H1 (cell line): ENCODE data around the gene TMEM52B. TPM values are rescaled to one million over a fixed set of nuclear protein-coding genes. Genes with fewer than 3 reads are reported as not detected.

Source experiments
- BACH1 ChIP-seq: IDR thresholded peaks from 2 replicates; pipeline ENCODE4 v1.6.1; 2012; ENCODE audit warnings: low read length, improper control_type of control experiment
- CHD2 ChIP-seq: IDR thresholded peaks from 2 replicates; pipeline ENCODE4 v1.6.1; 2012; ENCODE audit warnings: low read length, improper control_type of control experiment
- EGR1 ChIP-seq: IDR thresholded peaks from 2 replicates; pipeline ENCODE4 v1.6.1; 2011; ENCODE audit warnings: low read depth, low read length, borderline replicate concordance
- EP300 ChIP-seq, 2 experiments: IDR thresholded peaks; 1 replicate in 1 of 2; 2 replicates in 1 of 2; pipeline ENCODE4 v1.6.1; 2011 to 2012; ENCODE audit warnings: low read depth in 2 of 2, low read length in 2 of 2, mild to moderate bottlenecking in 2 of 2, borderline replicate concordance in 1 of 2, inconsistent platforms in 1 of 2, moderate library complexity in 1 of 2
- EZH2 ChIP-seq: fragments of 200-600 bp; sonication (generic); IDR thresholded peaks from 2 replicates; pipeline ENCODE4 v1.7.1; 2012; ENCODE audit warnings: low read depth, mild to moderate bottlenecking, moderate library complexity, low read length, inconsistent platforms; ENCODE audit not compliant: severe bottlenecking
- KDM5A ChIP-seq: fragments of 200-600 bp; IDR thresholded peaks from 2 replicates; pipeline ENCODE4 v1.7.1; 2012; ENCODE audit warnings: mild to moderate bottlenecking, low read length, inconsistent platforms, mixed read lengths
- PHF8 ChIP-seq: fragments of 200-600 bp; sonication (generic); conservative IDR thresholded peaks from 2 replicates; pipeline ENCODE4 v1.7.1; 2012; ENCODE audit warnings: low read depth, mild to moderate bottlenecking, inconsistent platforms, low read length, moderate library complexity
- SIX5 ChIP-seq: IDR thresholded peaks from 2 replicates; pipeline ENCODE4 v1.6.1; 2011; ENCODE audit warnings: mild to moderate bottlenecking, low read depth, low read length
- SP2 ChIP-seq: IDR thresholded peaks from 2 replicates; pipeline ENCODE4 v1.6.1; 2012; ENCODE audit warnings: mild to moderate bottlenecking, low read length, inconsistent platforms
- SP4 ChIP-seq: IDR thresholded peaks from 2 replicates; pipeline ENCODE4 v1.6.1; 2012; ENCODE audit warnings: low read length, inconsistent platforms
- polyA plus RNA-seq, 7 experiments: library from polyadenylated mRNA; depleted of rRNA in 3 of 7; stranded (reverse) in 5 of 7; unstranded in 2 of 7; fragments of >200 nt in 5 of 7; fragments of 200-250 nt in 2 of 7; gene quantifications; 1 replicate in 5 of 7; 2 replicates in 1 of 7; 4 replicates in 1 of 7; pipeline versions ENCODE4 v1.2.1 to v1.2.3, GENCODE V29; 2011 to 2013; ENCODE audit warnings: missing spikeins in 2 of 7, mixed read lengths in 2 of 7
- total RNA-seq: library from RNA; stranded (reverse); fragmentation: NEBNext Ultra II Directional; extraction: Animal tissue kit (Norgen Biotek cat#: 25700); gene quantifications from 2 replicates; pipeline ENCODE4 v1.2.1, GENCODE V29; 2021
- TF ChIP-seq, protein P1 (sequence below): fragments of 300-600 bp; sonication (generic); IDR thresholded peaks from 2 replicates; pipeline ENCODE4 v1.7.1; 2012; ENCODE audit warnings: low read length, moderate library complexity, mild to moderate bottlenecking, inconsistent platforms; ENCODE audit not compliant: insufficient replicate concordance

TMEM52B gene
- total and polyA plus RNA-seq, 2 of the 8 experiments (the other 6 are each of a cell fraction or from before 2014, with no cell fraction given), result not detected

DNA sequence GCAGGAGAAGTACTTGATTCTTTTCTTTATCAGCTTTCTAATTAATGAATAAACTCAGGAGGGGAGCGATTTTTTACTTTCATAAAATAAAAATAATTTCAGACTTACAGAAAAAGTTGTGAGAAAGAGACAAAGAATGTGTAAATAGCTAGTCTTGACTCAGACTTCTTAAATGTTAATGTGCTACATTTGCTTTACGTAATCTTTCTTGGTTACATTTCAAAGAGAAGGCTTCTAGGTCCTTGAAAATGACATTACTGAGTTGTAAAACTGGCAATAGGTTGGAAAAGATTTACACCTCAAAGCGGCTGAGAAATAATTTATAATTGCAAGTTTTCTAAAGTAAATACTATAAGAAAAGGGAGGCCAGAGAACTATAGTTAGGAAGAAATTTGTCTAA lies 62.5 kb downstream of the TMEM52B start (continued):
- TF ChIP-seq, protein P1, sequence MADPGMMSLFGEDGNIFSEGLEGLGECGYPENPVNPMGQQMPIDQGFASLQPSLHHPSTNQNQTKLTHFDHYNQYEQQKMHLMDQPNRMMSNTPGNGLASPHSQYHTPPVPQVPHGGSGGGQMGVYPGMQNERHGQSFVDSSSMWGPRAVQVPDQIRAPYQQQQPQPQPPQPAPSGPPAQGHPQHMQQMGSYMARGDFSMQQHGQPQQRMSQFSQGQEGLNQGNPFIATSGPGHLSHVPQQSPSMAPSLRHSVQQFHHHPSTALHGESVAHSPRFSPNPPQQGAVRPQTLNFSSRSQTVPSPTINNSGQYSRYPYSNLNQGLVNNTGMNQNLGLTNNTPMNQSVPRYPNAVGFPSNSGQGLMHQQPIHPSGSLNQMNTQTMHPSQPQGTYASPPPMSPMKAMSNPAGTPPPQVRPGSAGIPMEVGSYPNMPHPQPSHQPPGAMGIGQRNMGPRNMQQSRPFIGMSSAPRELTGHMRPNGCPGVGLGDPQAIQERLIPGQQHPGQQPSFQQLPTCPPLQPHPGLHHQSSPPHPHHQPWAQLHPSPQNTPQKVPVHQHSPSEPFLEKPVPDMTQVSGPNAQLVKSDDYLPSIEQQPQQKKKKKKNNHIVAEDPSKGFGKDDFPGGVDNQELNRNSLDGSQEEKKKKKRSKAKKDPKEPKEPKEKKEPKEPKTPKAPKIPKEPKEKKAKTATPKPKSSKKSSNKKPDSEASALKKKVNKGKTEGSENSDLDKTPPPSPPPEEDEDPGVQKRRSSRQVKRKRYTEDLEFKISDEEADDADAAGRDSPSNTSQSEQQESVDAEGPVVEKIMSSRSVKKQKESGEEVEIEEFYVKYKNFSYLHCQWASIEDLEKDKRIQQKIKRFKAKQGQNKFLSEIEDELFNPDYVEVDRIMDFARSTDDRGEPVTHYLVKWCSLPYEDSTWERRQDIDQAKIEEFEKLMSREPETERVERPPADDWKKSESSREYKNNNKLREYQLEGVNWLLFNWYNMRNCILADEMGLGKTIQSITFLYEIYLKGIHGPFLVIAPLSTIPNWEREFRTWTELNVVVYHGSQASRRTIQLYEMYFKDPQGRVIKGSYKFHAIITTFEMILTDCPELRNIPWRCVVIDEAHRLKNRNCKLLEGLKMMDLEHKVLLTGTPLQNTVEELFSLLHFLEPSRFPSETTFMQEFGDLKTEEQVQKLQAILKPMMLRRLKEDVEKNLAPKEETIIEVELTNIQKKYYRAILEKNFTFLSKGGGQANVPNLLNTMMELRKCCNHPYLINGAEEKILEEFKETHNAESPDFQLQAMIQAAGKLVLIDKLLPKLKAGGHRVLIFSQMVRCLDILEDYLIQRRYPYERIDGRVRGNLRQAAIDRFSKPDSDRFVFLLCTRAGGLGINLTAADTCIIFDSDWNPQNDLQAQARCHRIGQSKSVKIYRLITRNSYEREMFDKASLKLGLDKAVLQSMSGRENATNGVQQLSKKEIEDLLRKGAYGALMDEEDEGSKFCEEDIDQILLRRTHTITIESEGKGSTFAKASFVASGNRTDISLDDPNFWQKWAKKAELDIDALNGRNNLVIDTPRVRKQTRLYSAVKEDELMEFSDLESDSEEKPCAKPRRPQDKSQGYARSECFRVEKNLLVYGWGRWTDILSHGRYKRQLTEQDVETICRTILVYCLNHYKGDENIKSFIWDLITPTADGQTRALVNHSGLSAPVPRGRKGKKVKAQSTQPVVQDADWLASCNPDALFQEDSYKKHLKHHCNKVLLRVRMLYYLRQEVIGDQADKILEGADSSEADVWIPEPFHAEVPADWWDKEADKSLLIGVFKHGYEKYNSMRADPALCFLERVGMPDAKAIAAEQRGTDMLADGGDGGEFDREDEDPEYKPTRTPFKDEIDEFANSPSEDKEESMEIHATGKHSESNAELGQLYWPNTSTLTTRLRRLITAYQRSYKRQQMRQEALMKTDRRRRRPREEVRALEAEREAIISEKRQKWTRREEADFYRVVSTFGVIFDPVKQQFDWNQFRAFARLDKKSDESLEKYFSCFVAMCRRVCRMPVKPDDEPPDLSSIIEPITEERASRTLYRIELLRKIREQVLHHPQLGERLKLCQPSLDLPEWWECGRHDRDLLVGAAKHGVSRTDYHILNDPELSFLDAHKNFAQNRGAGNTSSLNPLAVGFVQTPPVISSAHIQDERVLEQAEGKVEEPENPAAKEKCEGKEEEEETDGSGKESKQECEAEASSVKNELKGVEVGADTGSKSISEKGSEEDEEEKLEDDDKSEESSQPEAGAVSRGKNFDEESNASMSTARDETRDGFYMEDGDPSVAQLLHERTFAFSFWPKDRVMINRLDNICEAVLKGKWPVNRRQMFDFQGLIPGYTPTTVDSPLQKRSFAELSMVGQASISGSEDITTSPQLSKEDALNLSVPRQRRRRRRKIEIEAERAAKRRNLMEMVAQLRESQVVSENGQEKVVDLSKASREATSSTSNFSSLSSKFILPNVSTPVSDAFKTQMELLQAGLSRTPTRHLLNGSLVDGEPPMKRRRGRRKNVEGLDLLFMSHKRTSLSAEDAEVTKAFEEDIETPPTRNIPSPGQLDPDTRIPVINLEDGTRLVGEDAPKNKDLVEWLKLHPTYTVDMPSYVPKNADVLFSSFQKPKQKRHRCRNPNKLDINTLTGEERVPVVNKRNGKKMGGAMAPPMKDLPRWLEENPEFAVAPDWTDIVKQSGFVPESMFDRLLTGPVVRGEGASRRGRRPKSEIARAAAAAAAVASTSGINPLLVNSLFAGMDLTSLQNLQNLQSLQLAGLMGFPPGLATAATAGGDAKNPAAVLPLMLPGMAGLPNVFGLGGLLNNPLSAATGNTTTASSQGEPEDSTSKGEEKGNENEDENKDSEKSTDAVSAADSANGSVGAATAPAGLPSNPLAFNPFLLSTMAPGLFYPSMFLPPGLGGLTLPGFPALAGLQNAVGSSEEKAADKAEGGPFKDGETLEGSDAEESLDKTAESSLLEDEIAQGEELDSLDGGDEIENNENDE, result no peak
- TF ChIP-seq EZH2, result no peak
- no peak for TF ChIP-seq SP2
- TF ChIP-seq EP300 (IDR thresholded peaks at IDR 0.05; ENCODE audit: borderline replicate concordance in 1 of 2, low read depth in 2 of 2, low read length in 2 of 2), result no peak
- no peak for TF ChIP-seq CHD2
- TF ChIP-seq EGR1, result no peak
- TF ChIP-seq SP4, result no peak
- TF ChIP-seq SIX5, result no peak
- TF ChIP-seq KDM5A, result no peak
- no peak for TF ChIP-seq BACH1
- no peak for TF ChIP-seq PHF8
